Cardiac muscle cell (in vitro differentiated cells and primary cell): ENCODE data around the gene CORO1A. TPM values are rescaled to one million over a fixed set of nuclear protein-coding genes. Genes with fewer than 3 reads are reported as not detected.

Experiments used
- DNase-seq, 2 donors: peaks; one replicate each; pipeline versions ENCODE4 v3.0.0 to v3.0.0-alpha.2; 2010 to 2017; ENCODE audit warnings: low read depth in 1 of 2, low spot score in 1 of 2
- H3K27ac ChIP-seq: fragments of 200-600 bp; sonication (generic); 2 replicates; pipeline ENCODE4 v1.5.1; 2016
- H3K27me3 ChIP-seq: fragments of 200-600 bp; sonication (generic); 2 replicates; pipeline ENCODE4 v1.6.0; 2016; ENCODE audit warnings: control low read depth
- H3K36me3 ChIP-seq: fragments of 200-600 bp; sonication (generic); 2 replicates; pipeline ENCODE4 v1.5.1; 2016; ENCODE audit warnings: control low read depth
- H3K4me1 ChIP-seq: fragments of 200-600 bp; sonication (generic); 2 replicates; pipeline ENCODE4 v1.8.1; 2017; ENCODE audit warnings: low read depth, mild to moderate bottlenecking, mixed run types
- H3K4me3 ChIP-seq: fragments of 200-600 bp; sonication (generic); 2 replicates; pipeline ENCODE4 v1.5.1; 2016; ENCODE audit warnings: mild to moderate bottlenecking
- H3K9me3 ChIP-seq: fragments of 200-600 bp; sonication (generic); 2 replicates; pipeline ENCODE4 v1.5.1; 2017; ENCODE audit warnings: low read depth, mild to moderate bottlenecking, control low read depth
- polyA plus RNA-seq: library from polyadenylated mRNA; unstranded; fragments of >200 nt; fragmentation: Nextera tagmentation; extraction: Ambion mirVana; gene quantifications from 2 replicates; pipeline ENCODE4 v1.2.1, GENCODE V29; 2016
- total RNA-seq: library from RNA; depleted of rRNA; stranded (reverse); fragments of >200 nt; gene quantifications from 2 replicates; pipeline ENCODE4 v1.2.3, GENCODE V29; 2016
- TF ChIP-seq, protein P1 (sequence below): IDR thresholded peaks from 2 replicates; pipeline ENCODE4 v1.5.1; 2012; ENCODE audit warnings: low read depth, mild to moderate bottlenecking, low read length

The CORO1A gene
- total and polyA plus RNA-seq, 2 experiments from 2014 or later, result 0.92 to 3.4 TPM

DNA sequence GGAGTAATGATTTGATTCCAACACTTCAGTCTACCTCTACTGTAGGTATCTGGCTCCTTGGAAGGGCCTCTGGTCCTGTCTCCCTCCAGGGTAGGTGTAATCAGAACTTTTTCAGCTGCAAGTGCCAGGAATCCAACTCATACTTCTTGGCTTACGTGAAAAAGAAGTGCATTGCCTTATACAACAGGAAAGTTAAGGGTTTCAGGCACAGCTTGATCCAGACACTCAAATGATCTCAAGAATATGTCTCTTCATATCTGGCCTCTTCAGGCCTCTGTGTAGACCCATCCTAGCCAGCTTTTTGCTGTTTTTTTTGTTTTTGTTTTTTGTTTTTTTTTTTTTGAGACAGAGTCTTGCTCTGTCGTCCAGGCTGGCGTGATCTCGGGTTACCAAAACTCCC, 4.2 kb upstream of the CORO1A start:
- no peaks in the 10 kb centered on the region for H3K4me1 ChIP-seq
- H3K4me3 ChIP-seq, result no peak overlapping the region
- no peak for DNase-seq
- no peaks in the 10 kb centered on the region for H3K36me3 ChIP-seq
- no peaks in the 10 kb centered on the region for H3K27me3 ChIP-seq
- no peak overlapping the region for H3K27ac ChIP-seq
- TF ChIP-seq, protein P1, sequence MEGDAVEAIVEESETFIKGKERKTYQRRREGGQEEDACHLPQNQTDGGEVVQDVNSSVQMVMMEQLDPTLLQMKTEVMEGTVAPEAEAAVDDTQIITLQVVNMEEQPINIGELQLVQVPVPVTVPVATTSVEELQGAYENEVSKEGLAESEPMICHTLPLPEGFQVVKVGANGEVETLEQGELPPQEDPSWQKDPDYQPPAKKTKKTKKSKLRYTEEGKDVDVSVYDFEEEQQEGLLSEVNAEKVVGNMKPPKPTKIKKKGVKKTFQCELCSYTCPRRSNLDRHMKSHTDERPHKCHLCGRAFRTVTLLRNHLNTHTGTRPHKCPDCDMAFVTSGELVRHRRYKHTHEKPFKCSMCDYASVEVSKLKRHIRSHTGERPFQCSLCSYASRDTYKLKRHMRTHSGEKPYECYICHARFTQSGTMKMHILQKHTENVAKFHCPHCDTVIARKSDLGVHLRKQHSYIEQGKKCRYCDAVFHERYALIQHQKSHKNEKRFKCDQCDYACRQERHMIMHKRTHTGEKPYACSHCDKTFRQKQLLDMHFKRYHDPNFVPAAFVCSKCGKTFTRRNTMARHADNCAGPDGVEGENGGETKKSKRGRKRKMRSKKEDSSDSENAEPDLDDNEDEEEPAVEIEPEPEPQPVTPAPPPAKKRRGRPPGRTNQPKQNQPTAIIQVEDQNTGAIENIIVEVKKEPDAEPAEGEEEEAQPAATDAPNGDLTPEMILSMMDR, result no peak
- H3K9me3 ChIP-seq, result no peaks in the 10 kb centered on the region

DNA sequence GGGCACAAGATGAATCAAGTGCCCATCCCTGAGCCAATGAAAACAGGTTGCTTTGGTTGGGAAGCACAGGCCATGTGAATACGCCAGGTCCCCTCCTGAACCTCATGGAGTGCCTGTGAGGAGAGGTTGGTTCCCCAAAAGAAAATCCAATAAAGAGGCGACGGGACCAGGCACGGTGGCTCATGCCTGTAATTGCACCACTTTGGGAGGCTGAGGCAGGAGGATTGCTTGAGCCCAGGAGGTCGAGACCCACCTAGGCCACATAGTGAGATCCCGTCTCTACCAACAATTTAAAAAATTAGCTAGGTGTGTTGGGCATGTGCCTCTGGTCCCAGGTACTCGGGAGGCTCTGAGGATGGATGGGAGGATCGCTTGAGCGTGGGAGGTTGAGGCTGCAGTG, 3.5 kb upstream of the CORO1A start:
- Histone ChIP-seq H3K9me3 (no peaks in the 10 kb centered on the region), H3K4me3 (no peak overlapping the region), H3K27ac (no peak overlapping the region), H3K36me3 (no peaks in the 10 kb centered on the region), H3K4me1 (no peaks in the 10 kb centered on the region), H3K27me3 (no peaks in the 10 kb centered on the region)
- DNase-seq, result no peak
- TF ChIP-seq, protein P1, result no peak

- Histone ChIP-seq H3K4me1 (no peaks in the 10 kb centered on the region), H3K9me3 (no peaks in the 10 kb centered on the region), H3K27ac (no peak overlapping the region), H3K36me3 (no peaks in the 10 kb centered on the region), H3K4me3 (no peak overlapping the region), H3K27me3 (no peaks in the 10 kb centered on the region)
- no peak for DNase-seq
- TF ChIP-seq, protein P1, result no peak
These were observed 2.7 kb upstream of the CORO1A start for GRCh38 chr16:30180741-30181140.

DNA sequence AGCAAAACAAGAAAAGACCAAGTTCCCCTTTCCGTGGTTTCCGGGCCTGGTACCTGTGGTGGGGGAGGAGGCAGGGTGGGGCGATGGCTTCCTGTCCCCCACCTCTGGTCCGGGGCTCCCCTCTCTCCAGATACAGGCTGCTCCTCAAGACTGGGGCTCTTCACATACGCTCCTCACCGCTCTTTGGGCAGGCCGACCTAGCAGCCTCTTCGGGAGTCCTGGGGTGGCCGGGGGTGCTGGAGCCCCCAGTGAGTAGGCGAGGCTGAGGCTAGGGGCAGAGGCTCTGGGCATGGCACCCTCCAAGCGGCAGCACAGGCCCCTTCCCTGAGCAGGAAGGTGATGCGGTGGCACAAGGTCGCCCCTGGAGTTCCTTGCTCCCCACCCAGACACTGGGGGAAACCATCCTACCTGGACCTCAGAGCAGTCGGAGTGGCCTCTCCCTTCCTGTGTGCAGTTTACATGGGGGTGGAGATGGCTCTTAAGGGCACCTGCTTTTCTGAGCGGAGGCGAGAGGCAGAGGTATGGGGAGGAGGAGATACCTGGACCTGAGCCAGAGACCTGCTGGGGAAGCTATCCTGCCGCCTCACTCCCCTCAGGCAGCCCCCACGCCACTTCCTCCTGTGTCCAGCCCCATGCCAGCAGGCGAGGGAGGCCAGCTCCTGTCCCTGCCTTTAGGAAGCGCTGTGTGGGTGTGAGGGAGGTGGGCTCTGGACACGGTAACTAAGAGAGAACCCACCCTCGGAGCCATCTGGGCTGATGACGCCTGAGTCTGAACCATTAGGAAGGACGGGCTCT, 891 bp downstream of the CORO1A start:
- TF ChIP-seq, protein P1, result no peak
- H3K4me3 ChIP-seq, result no peak overlapping the region
- no peaks in the 10 kb centered on the region for H3K4me1 ChIP-seq
- no peak overlapping the region for H3K27ac ChIP-seq
- H3K9me3 ChIP-seq, result no peaks in the 10 kb centered on the region
- H3K27me3 ChIP-seq, result no peaks in the 10 kb centered on the region
- DNase-seq, result no peak
- no peaks in the 10 kb centered on the region for H3K36me3 ChIP-seq

GRCh38 chr16:30184891-30185682, 1.7 kb downstream of the CORO1A start:
- Histone ChIP-seq H3K36me3 (no peaks in the 10 kb centered on the region), H3K27ac (no peak overlapping the region)
- TF ChIP-seq, protein P1, result no peak

More at GRCh38 chr16:30184891-30185682, 1.7 kb downstream of the CORO1A start:
- H3K9me3 ChIP-seq, result no peaks in the 10 kb centered on the region
- H3K4me1 ChIP-seq, result no peaks in the 10 kb centered on the region
- H3K4me3 ChIP-seq, result no peak overlapping the region
- DNase-seq, result no peak
- no peaks in the 10 kb centered on the region for H3K27me3 ChIP-seq
